HG03520 (cell line): ENCODE data around the gene NECTIN2.
"Not testable (repeated sequence)": the region's sequence is repeated elsewhere in the genome, so short reads cannot be mapped to it uniquely, and the experiment has no call there.

Source experiments
- ATAC-seq: cut with Tn5 transposase; IDR thresholded peaks from one replicate; pipeline ENCODE4 v1.9.1; 2021; ENCODE audit warnings: mild to moderate bottlenecking, moderate library complexity; ENCODE audit not compliant: unreplicated experiment

Gene NECTIN2

DNA sequence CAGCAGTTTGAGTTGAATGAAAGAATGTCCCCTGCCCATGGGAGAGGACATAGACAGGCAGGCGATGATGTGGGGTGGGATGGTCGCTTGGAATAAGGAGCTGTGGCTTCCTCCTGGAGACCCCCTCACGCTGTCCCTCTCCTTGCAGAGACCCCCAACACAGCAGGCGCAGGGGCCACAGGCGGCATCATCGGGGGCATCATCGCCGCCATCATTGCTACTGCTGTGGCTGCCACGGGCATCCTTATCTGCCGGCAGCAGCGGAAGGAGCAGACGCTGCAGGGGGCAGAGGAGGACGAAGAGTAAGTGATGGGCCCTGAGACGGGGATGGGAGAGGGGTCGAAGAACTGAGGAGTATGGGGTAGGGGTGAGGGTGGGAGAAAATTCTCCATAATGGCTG, 36.0 kb downstream of the NECTIN2 start:
- no peak for ATAC-seq

DNA sequence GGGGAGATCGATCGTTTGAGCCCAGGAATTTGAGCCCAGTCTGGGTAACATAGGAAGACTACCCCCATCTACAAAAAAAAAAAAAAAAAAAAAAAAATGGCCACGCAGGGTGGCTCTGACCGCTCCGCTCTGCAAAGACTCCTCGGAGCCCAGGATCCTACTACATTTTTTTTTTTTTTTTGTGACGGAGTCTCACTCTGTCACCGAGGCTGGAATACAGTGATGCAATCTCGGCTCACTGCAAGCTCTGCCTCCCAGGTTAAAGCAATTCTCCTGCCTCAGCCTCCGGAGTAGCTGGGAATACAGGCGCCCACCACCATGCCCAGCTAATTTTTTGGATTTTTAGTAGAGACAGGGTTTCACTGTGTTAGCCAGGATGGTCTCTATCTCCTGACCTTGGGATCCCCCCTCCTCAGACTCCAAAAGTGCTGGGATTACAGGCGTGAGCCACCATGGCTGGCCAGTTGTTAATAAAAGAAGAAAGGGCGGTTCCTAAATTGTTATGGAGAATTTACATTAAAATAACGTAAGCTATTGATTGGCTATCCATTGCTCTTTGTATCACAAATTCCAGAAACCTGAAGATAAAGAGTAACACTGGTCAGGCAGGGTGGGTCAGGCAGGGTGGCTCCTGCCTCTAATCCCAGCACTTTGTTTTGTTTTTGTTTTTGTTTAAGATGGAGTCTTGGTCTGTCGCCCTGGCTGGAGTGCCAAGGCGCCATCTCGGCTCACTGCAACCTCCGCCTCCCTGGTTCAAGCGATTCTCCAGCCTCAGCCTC, 36.7 kb downstream of the NECTIN2 start:
- ATAC-seq, result not testable (repeated sequence)

DNA sequence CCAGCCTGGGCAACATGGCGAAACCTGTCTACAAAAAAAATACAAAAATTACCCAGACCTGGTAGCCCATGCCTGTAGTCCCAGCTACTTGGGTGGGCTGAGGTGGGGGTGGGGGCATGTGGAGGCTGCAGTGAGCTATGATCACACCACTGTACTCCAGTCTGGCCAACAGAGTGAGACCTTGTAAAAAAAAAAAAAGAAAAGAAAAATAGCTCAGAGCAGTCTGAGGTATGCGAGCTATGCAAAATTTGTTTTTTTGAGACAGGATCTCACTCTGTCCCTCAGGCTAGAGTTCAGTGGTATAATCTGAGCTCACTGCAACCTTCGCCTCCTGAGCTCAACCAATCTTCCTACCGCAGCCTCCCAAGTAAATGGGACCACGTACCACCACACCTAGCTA, 37.8 kb downstream of the NECTIN2 start:
- no peak for ATAC-seq

DNA sequence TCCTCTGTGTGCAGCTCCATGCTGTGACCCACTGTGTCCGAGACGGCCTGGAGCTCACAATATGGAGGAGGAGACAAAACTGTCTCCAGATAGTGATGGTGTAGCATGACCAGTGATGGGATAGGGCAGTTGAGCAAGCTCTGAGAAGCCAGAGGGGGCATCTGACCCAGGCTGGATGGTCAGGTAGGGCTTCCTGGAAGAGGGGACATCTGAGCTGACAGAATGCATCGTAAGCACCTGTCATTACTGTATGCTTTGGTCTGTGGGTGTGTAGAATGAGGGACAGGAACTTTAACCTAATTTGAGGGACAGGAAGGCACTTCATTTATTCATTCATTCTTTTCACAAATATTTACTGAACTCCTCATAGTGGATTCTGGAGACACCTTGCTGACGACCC, 38.5 kb downstream of the NECTIN2 start:
- ATAC-seq, result no peak

DNA sequence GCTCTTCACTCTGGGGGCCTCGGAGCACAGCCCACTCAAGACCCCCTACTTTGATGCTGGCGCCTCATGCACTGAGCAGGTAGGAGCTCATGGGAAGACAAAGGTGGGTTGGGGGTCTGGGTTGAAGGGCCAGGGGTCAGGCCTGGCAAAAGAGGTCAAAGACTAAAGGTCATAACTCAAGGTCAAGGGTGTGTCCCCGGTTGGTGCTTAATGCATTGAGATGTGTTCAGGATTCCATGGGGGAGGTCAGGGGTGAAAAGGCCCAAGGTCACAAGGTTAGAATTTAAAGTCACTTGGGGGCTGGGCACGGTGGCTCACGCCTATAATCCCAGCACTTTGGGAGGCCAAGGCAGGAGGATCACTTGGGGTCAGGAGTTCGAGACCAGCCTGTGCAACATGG, 40.0 kb downstream of the NECTIN2 start:
- no peak for ATAC-seq

DNA sequence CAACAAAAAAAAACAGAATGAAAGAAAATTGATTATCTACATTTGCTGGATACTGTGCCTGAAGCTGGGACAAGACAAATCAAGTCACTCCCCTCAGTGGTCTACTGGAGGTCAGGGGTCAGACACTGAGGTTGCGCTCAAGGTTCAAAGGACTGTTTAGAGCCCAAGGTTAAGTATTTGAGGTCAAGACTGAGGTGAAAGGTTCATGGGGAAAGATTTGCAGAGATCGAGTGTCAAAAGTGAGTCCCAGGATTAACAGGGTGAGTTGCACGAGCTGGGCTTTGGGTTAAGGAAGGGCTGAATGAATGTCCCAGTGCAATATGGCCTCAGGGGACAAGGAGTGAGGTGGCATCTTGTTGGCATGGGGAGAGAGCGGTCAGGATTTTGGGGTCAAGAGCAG, 41.6 kb downstream of the NECTIN2 start:
- ATAC-seq, result no peak

DNA sequence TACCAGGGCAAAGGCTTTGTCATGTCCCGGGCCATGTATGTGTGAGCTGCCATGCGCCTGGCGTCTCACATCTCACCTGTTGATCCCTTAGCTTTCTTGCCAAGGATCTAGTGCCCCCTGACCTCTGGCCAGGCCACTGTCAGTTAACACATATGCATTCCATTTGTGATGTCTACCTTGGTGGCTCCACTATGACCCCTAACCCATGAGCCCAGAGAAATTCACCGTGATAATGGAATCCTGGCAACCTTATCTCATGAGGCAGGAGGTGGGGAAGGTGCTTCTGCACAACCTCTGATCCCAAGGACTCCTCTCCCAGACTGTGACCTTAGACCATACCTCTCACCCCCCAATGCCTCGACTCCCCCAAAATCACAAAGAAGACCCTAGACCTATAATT, 42.2 kb downstream of the NECTIN2 start:
- ATAC-seq, result not testable (repeated sequence)

DNA sequence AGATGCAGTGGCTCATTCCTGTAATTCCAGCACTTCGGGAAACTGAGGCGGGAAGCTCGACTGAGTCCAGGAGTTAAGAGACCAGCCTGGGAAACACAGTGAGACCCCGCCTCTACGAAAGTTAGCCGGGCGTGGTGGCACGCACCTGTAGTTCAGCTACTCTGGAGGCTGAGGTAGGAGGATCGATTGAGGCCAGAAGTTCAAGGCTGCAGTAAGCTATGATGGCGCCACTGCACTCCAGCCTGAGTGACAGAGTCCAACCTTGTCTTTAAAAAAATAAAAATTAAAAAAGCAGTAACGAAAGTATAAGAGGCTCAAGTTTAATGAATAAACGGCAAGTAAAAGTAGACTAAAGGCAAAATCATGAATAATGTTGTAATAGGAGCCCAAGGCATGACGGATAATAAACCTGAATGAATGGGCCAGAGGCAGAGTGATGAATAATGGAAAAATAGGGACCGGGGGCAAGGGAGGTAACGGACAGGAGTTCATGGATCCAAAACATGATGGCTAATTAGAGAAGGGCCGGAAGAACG, 43.8 kb downstream of the NECTIN2 start:
- ATAC-seq, result no peak

DNA sequence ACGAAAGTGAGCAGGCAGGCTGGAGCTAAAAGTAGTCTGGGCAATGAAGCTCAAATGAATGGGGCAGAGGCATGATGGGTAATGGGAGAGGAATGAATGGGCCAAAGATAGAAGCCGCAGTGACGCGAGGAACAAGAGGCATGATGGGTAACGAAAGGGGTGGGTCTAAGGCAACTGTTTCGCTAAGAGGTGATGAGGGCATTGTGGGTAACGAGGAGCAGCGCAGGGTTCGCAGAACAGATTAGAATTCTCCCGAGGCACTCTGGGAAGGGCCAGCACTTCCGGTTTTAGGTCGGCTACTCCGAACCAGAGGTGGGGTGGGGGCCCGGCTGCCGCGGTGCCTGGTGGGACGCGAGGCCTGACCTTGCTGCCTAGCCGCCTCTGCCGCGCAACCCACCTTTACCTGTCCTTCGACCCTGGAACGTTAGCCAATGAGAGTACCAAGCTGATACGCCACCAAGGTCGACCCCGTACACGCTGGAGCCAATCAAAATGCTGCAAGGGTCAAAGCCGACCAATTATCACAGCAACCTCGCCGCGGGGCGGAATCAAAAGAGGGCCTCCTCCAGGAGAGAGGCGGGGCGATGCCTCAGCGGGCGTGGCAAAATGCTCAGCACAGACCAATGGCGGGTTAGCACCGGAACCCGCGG, 44.4 kb downstream of the NECTIN2 start:
- peak; percentile 76 for ATAC-seq

DNA sequence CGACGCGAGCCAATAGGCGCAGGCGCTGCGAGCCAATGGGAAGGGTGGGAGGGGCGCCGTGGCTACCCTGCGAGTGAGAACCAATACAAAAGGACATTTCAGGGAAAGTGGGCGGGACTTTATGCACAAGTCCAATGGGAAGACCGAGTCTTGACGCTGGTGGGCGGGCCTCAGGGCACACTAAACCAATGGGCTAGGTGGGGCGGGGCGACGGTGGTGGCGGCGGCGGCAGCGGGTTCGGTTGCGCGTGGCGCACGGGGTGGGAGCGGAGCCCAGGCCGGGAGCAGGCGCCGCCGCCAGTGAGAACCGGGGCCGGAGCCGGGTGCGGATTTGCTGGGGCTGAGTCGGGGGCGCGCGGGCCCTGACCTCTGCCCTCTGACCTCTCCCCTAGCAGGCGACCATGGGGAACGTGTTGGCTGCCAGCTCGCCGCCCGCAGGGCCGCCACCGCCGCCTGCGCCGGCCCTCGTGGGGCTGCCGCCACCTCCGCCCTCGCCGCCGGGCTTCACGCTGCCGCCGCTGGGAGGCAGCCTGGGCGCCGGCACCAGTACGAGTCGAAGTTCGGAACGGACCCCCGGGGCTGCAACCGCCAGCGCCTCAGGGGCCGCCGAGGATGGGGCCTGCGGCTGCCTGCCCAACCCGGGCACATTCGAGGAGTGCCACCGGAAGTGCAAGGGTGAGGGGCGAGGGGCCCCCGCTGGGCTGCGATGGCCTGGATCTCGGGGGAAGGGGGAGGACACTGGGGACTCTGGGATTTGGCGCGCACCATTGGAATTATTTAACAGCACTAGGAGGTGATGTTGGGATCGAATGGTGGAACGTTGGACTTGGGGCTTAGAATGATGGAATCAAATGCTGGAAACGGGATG, 45.2 kb downstream of the NECTIN2 start, which contains the start of gene TOMM40:
Gene TOMM40 (plus strand): TSS at position 239 of the 867 bp plus-strand sequence. CDS start 162 bp downstream, at position 401.
- ATAC-seq, result peak; percentile 56

DNA sequence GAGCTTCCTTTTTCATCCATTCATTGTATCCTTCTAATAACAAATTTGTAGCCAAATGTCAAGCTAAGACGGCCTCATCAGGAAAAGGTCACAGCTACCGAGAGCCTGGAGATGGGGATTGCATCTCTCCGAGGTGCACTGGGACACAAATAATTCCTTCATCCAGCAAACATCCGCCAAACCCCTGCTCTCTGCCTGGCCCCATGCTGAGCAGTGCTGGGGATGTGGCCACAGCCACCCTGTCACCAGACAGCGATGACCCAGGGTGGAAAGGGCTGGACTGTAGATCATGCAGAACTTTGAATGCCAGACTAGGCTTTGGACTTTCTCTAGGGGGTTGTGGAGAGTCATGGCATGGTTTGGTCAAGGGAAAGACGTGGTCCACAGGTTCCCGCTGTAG, 46.8 kb downstream of the NECTIN2 start:
- ATAC-seq, result no peak

DNA sequence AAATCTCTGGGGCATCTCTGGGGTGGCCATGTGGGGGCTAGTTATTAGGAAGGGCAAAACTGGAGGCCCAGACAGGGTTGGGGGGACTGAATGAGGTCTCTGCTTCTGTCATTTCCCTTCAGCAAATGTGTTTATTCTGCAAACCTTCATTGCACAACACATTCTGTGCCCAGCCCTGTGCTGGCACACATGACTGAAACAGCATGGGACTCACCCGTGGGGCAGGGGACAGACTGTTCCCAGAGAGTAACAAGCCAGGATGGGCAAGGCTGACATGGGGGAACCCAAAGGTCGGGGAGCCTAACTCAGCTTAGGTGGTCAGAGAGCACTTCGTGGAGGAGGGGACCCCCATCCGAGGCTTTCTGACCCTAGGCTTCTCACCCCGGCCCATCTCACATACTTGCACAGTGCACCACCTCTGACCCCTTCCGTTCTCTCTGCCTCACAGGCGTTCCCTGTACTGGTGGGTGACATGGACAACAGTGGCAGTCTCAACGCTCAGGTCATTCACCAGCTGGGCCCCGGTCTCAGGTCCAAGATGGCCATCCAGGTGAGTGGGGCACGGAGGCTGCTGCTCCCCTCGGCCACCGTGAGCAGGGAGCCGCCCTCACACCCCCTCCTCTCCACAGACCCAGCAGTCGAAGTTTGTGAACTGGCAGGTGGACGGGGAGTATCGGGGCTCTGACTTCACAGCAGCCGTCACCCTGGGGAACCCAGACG, 47.4 kb downstream of the NECTIN2 start:
- no peak for ATAC-seq

DNA sequence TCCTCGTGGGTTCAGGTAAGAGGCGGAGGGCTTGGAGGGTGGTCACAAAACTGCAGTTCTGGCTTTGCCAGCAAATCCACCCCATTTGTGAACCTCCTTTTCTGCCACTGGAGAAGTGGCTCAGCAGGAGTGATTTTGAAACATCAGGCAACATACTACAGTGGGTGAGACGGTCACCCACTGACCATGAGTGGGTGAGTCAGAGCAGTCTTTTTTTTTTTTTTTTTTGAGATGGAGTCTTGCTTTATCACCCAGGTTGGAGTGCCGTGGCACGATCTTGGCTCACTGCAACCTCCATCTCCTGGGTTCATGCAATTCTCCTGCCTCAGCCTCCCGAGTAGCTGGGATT, 47.9 kb downstream of the NECTIN2 start:
- ATAC-seq, result no peak

DNA sequence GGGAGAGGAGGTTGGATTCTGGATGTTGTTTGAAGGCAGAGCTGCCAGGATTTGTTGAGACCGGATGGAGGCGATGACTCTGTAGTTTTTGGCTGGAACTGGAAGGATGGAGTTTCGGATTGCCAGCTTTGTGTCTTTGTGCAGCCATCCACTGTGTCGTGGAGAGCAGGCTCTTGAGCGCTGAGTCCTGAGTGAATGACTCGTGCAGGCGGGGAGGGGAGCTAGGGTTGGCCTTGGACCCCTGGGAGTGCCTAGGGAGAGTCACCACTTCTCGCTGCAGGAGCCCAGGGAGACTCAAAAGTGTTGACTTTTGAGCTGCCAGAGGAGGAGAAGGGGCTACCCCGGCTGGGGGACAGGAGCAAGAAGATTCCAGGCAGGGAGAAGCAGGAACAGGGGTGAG, 48.8 kb downstream of the NECTIN2 start:
- ATAC-seq, result no peak

DNA sequence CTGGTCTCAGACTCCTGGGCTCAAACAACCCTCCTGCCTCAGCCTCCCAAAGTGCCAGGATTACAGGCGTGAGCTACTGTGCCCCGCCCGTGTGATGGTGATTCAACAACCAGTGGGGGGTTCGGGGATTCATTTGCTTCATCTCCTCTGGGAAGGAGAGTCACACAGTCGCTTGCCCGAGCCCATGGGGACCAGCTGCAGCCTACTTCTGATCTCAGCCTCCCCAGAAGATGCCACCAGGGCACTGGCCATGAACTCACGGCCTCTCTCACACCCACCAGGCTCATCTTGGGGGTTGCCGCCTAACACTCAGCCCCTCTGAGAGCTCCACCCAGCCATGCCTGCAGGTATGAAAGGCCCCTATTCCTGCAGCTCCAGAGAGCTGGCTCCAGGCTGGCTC, 51.7 kb downstream of the NECTIN2 start:
- ATAC-seq, result no peak

DNA sequence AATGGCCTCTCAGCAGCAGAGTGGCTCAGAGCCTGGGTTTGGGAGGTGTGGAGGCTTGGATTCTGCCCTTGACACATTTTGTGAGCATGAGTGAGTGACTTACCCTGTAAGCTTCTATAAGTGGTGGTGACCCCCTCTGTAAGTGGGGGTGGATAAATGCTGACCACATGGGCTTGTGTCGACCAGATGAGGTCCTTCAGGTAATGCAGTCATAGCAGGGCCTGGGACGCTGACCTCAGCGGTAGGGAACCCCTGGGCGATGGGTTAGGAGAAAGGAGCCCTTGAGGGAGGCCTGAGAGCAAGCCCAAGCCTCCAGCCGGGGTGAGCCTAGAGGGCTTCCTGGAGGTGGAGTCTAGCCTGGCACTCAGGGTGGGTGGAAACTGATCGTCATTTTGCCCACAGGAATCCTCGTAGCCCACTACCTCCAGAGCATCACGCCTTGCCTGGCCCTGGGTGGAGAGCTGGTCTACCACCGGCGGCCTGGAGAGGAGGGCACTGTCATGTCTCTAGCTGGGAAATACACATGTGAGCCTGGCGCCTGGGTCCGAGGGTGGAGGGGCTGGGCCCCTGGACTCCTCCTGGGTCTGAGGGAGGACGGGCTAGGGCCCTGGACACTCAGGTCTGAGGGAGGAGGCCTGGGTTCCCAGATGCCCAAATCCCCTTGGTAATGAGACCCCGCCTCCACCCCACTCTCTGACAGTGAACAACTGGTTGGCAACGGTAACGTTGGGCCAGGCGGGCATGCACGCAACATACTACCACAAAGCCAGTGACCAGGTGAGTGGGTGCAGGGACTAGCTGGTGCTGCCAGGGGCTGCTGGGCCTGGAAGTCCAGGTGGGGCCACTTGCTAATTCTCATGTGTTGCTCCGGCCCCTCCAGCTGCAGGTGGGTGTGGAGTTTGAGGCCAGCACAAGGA, 54.5 kb downstream of the NECTIN2 start:
- no peak for ATAC-seq

DNA sequence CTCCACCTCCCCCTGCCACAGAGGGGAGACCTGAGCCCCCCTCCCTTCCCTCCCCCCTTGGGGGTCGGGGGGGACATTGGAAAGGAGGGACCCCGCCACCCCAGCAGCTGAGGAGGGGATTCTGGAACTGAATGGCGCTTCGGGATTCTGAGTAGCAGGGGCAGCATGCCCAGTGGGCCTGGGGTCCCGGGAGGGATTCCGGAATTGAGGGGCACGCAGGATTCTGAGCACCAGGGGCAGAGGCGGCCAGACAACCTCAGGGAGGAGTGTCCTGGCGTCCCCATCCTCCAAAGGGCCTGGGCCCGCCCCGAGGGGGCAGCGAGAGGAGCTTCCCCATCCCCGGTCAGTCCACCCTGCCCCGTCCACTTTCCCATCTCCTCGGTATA, 57.1 kb downstream of the NECTIN2 start:
- no peak for ATAC-seq

DNA sequence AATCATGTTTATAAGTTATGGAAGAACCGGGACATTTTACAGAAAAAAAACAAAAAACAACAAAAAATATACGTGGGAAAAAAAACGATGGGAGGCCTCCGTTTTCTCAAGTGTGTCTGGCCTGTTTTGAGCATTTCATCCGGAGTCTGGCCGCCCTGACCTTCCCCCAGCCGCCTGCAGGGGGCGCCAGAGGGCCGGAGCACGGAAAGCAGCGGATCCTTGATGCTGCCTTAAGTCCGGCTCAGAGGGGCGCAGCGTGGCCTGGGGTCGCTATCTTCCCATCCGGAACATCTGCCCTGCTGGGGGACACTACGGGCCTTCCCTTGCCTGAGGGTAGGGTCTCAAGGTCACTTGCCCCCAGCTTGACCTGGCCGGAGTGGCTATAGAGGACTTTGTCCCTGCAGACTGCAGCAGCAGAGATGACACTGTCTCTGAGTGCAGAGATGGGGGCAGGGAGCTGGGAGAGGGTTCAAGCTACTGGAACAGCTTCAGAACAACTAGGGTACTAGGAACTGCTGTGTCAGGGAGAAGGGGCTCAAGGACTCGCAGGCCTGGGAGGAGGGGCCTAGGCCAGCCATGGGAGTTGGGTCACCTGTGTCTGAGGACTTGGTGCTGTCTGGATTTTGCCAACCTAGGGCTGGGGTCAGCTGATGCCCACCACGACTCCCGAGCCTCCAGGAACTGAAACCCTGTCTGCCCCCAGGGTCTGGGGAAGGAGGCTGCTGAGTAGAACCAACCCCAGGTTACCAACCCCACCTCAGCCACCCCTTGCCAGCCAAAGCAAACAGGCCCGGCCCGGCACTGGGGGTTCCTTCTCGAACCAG, 57.7 kb downstream of the NECTIN2 start:
- no peak for ATAC-seq
